IMR-90 (cell line): Measurements from ENCODE around the gene PCED1B. TPM values are rescaled to one million over a fixed set of nuclear protein-coding genes. Genes with fewer than 3 reads are reported as not detected.

ENCODE experiments used
- ATAC-seq: fragments of 200-7000 bp; cut with Tn5 transposase; 2 replicates; pipeline ENCODE4 v1.9.1; 2020; ENCODE audit warnings: low read depth, mild to moderate bottlenecking, moderate library complexity
- BruUV-seq: library from RNA; stranded (reverse); fragments of 400-500 nt; replicated peaks from 2 replicates; lab custom pipeline; 2021; lab: Mats Ljungman, UMichigan
- CTCF ChIA-PET: fragments of 300-600 bp; formaldehyde crosslinking; extraction: SDS; loops from one replicate; lab custom pipeline; 2021; ENCODE audit warnings: antibody characterized with exemption; lab: Yijun Ruan, JAX
- POLR2A ChIA-PET: fragments of 300-600 bp; sonication (Branson Sonifier 250); formaldehyde crosslinking; loops from one replicate; lab custom pipeline; 2022; ENCODE audit warnings: antibody characterized with exemption; ENCODE audit not compliant: unreplicated experiment; lab: Charles Lee
- DNase-seq: peaks from one replicate; pipeline ENCODE4 v3.0.0; 2013
- H2AFZ ChIP-seq: replicated peaks from 2 replicates; pipeline ENCODE3; 2013; ENCODE audit warnings: low read length, mild to moderate bottlenecking; ENCODE audit not compliant: poor library complexity
- H2AK5ac ChIP-seq: 2 replicates; pipeline ENCODE4 v1.6.1; 2013; ENCODE audit warnings: low read depth, low read length, inconsistent platforms
- H2AK9ac ChIP-seq: replicated peaks from 2 replicates; pipeline ENCODE3; 2013; ENCODE audit warnings: mild to moderate bottlenecking, low read depth, low read length, moderate library complexity; ENCODE audit not compliant: poor library complexity
- H2BK120ac ChIP-seq: 2 replicates; pipeline ENCODE4 v1.6.1; 2013; ENCODE audit warnings: low read depth, low read length, inconsistent platforms
- H2BK15ac ChIP-seq: 3 replicates; pipeline ENCODE4 v1.6.1; 2013; ENCODE audit warnings: low read depth, low read length, inconsistent platforms
- H2BK20ac ChIP-seq: 2 replicates; pipeline ENCODE4 v1.6.1; 2013; ENCODE audit warnings: low read depth, mild to moderate bottlenecking, inconsistent platforms, low read length, moderate library complexity
- H2BK5ac ChIP-seq: 2 replicates; pipeline ENCODE4 v1.6.1; 2013; ENCODE audit warnings: mild to moderate bottlenecking, low read depth, low read length, inconsistent platforms; ENCODE audit not compliant: poor library complexity, severe bottlenecking
- H3K14ac ChIP-seq: replicated peaks from 2 replicates; pipeline ENCODE4 v1.6.1; 2013; ENCODE audit warnings: low read depth, low read length, inconsistent platforms
- H3K18ac ChIP-seq: 2 replicates; pipeline ENCODE4 v1.6.1; 2013; ENCODE audit warnings: low read depth, low read length, control low read depth
- H3K23ac ChIP-seq: 2 replicates; pipeline ENCODE4 v1.6.1; 2013; ENCODE audit warnings: low read depth, low read length, inconsistent platforms
- H3K27ac ChIP-seq: 2 replicates; pipeline ENCODE4 v1.5.1; 2013; ENCODE audit warnings: mild to moderate bottlenecking, control low read depth, low read length; ENCODE audit not compliant: insufficient read depth
- H3K27me3 ChIP-seq: 2 replicates; pipeline ENCODE4 v1.6.1; 2013; ENCODE audit warnings: low read length; ENCODE audit not compliant: control insufficient read depth, insufficient read depth
- H3K36me3 ChIP-seq: 2 replicates; pipeline ENCODE4 v1.6.1; 2013; ENCODE audit warnings: low read length, mixed read lengths; ENCODE audit not compliant: control insufficient read depth, insufficient read depth
- H3K4ac ChIP-seq: 2 replicates; pipeline ENCODE4 v1.6.1; 2013; ENCODE audit warnings: low read depth, low read length, inconsistent platforms
- H3K4me1 ChIP-seq: 2 replicates; pipeline ENCODE4 v1.6.1; 2013; ENCODE audit warnings: low read length, mixed read lengths; ENCODE audit not compliant: control insufficient read depth, insufficient read depth
- H3K4me2 ChIP-seq: 2 replicates; pipeline ENCODE4 v1.6.1; 2013; ENCODE audit warnings: low read depth, mild to moderate bottlenecking, control low read depth, low read length, moderate library complexity
- H3K4me3 ChIP-seq: 2 replicates; pipeline ENCODE4 v1.5.1; 2013; ENCODE audit warnings: low read depth, mild to moderate bottlenecking, control low read depth, low read length, moderate library complexity; ENCODE audit not compliant: insufficient read depth
- H3K56ac ChIP-seq: 2 replicates; pipeline ENCODE4 v1.6.1; 2013; ENCODE audit warnings: low read length, inconsistent platforms; ENCODE audit not compliant: insufficient read depth; ENCODE audit errors: extremely low read depth
- H3K79me1 ChIP-seq, 2 experiments: 2 replicates each; pipeline ENCODE4 v1.6.1; 2013; ENCODE audit warnings: low read length in 2 of 2, inconsistent platforms in 1 of 2, low read depth in 1 of 2
- H3K9ac ChIP-seq: 2 replicates; pipeline ENCODE4 v1.6.1; 2013; ENCODE audit warnings: low read depth, low read length, control low read depth
- H3K9me1 ChIP-seq: 2 replicates; pipeline ENCODE4 v1.6.1; 2013; ENCODE audit warnings: low read length, inconsistent platforms; ENCODE audit not compliant: insufficient read depth
- H3K9me3 ChIP-seq: 2 replicates; pipeline ENCODE4 v1.6.1; 2013; ENCODE audit warnings: low read length; ENCODE audit not compliant: control insufficient read depth, insufficient read depth
- H4K20me1 ChIP-seq: 2 replicates; pipeline ENCODE4 v1.6.1; 2013; ENCODE audit warnings: low read length, inconsistent platforms; ENCODE audit not compliant: insufficient read depth
- H4K5ac ChIP-seq: 2 replicates; pipeline ENCODE4 v1.6.1; 2013; ENCODE audit warnings: mild to moderate bottlenecking, low read depth, low read length, control low read depth
- H4K8ac ChIP-seq, 2 experiments: 2 replicates each; pipeline ENCODE4 v1.6.1; 2013; ENCODE audit warnings: low read depth in 2 of 2, low read length in 2 of 2, control low read depth in 1 of 2, inconsistent platforms in 1 of 2
- H4K91ac ChIP-seq: 2 replicates; pipeline ENCODE4 v1.6.1; 2013; ENCODE audit warnings: low read depth, low read length, inconsistent platforms; ENCODE audit not compliant: insufficient read depth
- BHLHE40 ChIP-seq: fragments of 150-350 bp; IDR thresholded peaks from 2 replicates; pipeline ENCODE4 v1.6.1; 2016; ENCODE audit warnings: mild to moderate bottlenecking, low read depth, low read length
- CEBPB ChIP-seq: IDR thresholded peaks from 2 replicates; pipeline ENCODE4 v1.6.1; 2012; ENCODE audit warnings: low read depth, low read length, improper control_type of control experiment
- CTCF ChIP-seq: conservative IDR thresholded peaks from 2 replicates; pipeline ENCODE4 v1.5.1; 2012; ENCODE audit warnings: mild to moderate bottlenecking, low read depth, low read length, improper control_type of control experiment
- MAFK ChIP-seq: IDR thresholded peaks from 2 replicates; pipeline ENCODE4 v1.6.1; 2012; ENCODE audit warnings: low read depth, low read length, improper control_type of control experiment
- MXI1 ChIP-seq: IDR thresholded peaks from 2 replicates; pipeline ENCODE4 v1.6.1; 2012; ENCODE audit warnings: low read depth, mild to moderate bottlenecking, low read length, moderate library complexity, borderline replicate concordance
- POLR2A ChIP-seq: IDR thresholded peaks from 2 replicates; pipeline ENCODE4 v1.6.1; 2012; ENCODE audit warnings: mild to moderate bottlenecking, low read depth, low read length
- RAD21 ChIP-seq: IDR thresholded peaks from 2 replicates; pipeline ENCODE4 v1.6.1; 2012; ENCODE audit warnings: low read length, improper control_type of control experiment
- SMC3 ChIP-seq: fragments of 150-350 bp; IDR thresholded peaks from 2 replicates; pipeline ENCODE4 v1.6.1; 2016; ENCODE audit warnings: low read depth, mild to moderate bottlenecking, antibody characterized with exemption, low read length, moderate library complexity
- dilution Hi-C: fragments of 300-500 bp; cut with HindIII; formaldehyde crosslinking; loops from one replicate; pipeline ENCODE4 v1.14.3; 2018; ENCODE audit warnings: low sequenced_read_pairs; ENCODE audit not compliant: unreplicated experiment
- in situ Hi-C: fragments of 300-500 bp; cut with MboI; formaldehyde crosslinking; loops from 3 replicates; pipeline ENCODE4 v1.14.3; 2019; ENCODE audit warnings: low sequenced_read_pairs, inconsistent platforms, mixed read lengths
- intact Hi-C: fragments of 100-400 bp; cut with micrococcal nuclease; formaldehyde crosslinking; loops from 2 replicates; pipeline ENCODE4 v1.10.0; 2022
- polyA plus RNA-seq, 3 experiments: library from polyadenylated mRNA; depleted of rRNA; stranded (reverse); fragments of >200 nt; gene quantifications; 2 replicates each; pipeline ENCODE4 v1.2.3, GENCODE V29; 2012; ENCODE audit warnings: low replicate concordance in 1 of 3
- total RNA-seq: library from RNA; depleted of rRNA; stranded (reverse); fragments of >200 nt; gene quantifications from 2 replicates; pipeline ENCODE4 v1.2.3, GENCODE V29; 2012
- TF ChIP-seq, protein P1 (sequence below): fragments of 150-350 bp; IDR thresholded peaks from 2 replicates; pipeline ENCODE4 v1.6.1; 2017; ENCODE audit warnings: mild to moderate bottlenecking, antibody characterized with exemption, low read length, low read depth

PCED1B gene
- total and polyA plus RNA-seq, 2 of the 4 experiments (the other 2 are of a cell fraction): 0.36 to 2.6 TPM

DNA sequence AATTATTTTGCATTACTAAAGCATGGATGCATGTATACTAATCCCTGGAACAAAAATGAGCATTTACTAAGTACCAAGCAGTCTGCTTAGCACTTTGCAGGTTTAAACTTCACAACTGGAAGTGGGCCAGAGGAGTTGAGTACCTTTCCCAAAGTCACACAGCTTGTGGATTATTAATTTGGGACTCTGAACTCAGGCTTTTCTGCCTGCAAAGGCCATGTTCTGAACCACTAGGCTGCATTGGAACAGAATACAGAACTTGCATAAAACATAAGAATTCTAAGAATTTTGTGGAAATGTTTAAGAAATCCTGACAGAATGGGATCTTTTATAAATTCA is 133.2 kb downstream of the PCED1B start:
- Histone ChIP-seq H4K8ac (no peak overlapping the region), H2BK120ac (no peak overlapping the region), H4K91ac (no peak overlapping the region), H2AFZ (no peak overlapping the region), H3K9me1 (peaks cover 8% of the 10 kb centered on the region), H3K4me1 (no peaks in the 10 kb centered on the region), H3K18ac (no peak overlapping the region), H3K14ac (no peak overlapping the region), H3K27me3 (no peaks in the 10 kb centered on the region), H2AK9ac (no peak overlapping the region), H3K56ac (no peak overlapping the region), H4K20me1 (no peaks in the 10 kb centered on the region), H3K9ac (no peak overlapping the region), H3K4me3 (no peak overlapping the region), H2BK5ac (no peak overlapping the region), H4K5ac (no peak overlapping the region), H3K27ac (no peak overlapping the region), H3K79me1 (0 out of 4 replicates have a peak, but pooled peaks cover 0 to 2% of the 10 kb centered on the region in 2 experiments), H2BK15ac (no peak overlapping the region), H3K4me2 (no peak overlapping the region), H2AK5ac (no peak overlapping the region), H3K23ac (no peak overlapping the region), H3K9me3 (no peaks in the 10 kb centered on the region), H3K36me3 (no peaks in the 10 kb centered on the region), H2BK20ac (no peak overlapping the region), H3K4ac (no peak overlapping the region)
- ChIA-PET POLR2A (no interaction called here), CTCF (no interaction called here)
- DNase-seq (no peak), ATAC-seq (no peak)
- TF ChIP-seq CTCF (no peak), BHLHE40 (no peak), SMC3 (no peak), MAFK (no peak), CEBPB (no peak), MXI1 (no peak), POLR2A (no peak), RAD21 (no peak)
- TF ChIP-seq, protein P1, sequence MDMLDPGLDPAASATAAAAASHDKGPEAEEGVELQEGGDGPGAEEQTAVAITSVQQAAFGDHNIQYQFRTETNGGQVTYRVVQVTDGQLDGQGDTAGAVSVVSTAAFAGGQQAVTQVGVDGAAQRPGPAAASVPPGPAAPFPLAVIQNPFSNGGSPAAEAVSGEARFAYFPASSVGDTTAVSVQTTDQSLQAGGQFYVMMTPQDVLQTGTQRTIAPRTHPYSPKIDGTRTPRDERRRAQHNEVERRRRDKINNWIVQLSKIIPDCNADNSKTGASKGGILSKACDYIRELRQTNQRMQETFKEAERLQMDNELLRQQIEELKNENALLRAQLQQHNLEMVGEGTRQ: no peak
- no TSS peak for BruUV-seq
- dilution Hi-C loops (no loop called here), in situ Hi-C loops (no loop called here), intact Hi-C loops (no loop called here)
